PC-3 (cell line): ENCODE measurements around the gene CELF5.

Experiments
- CTCF ChIP-seq: fragments of 300-600 bp; sonication (generic); conservative IDR thresholded peaks from 2 replicates; pipeline ENCODE4 v1.5.1; 2017; ENCODE audit warnings: antibody characterized with exemption, low read depth, mild to moderate bottlenecking, low read length
- EZH2 ChIP-seq: fragments of 300-600 bp; sonication (generic); IDR thresholded peaks from one replicate; pipeline ENCODE4 v1.6.1; 2017; ENCODE audit warnings: antibody characterized with exemption, mild to moderate bottlenecking, low read length; ENCODE audit not compliant: unreplicated experiment
- EZH2phosphoT487 ChIP-seq: fragments of 300-600 bp; sonication (generic); IDR thresholded peaks from 2 replicates; pipeline ENCODE4 v1.6.1; 2018; ENCODE audit warnings: mild to moderate bottlenecking, antibody characterized with exemption, low read length, borderline replicate concordance

DNA sequence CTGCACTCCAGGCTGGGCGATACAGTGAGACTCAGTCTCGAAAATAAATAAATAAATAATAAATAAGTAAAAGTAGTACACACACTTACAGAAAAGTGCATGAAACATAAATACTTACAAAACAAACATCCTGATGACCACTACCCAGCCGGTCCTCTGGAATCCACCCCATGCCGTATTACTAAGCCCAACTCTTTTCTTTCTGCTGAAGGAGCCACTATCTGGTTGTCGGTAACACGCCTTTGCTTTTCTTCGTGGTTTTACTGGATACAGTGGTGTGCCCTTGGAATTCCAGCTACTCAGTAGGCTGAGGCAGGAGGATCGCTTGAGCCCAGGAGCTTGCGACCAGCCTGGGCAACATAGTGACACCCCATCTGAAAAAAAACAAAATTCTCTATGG is 39.4 kb downstream of the CELF5 start:
- no peak for TF ChIP-seq EZH2
- TF ChIP-seq CTCF: no peak
- TF ChIP-seq EZH2phosphoT487: no peak
